Trophoblast cell (in vitro differentiated cells and primary cell): ENCODE measurements around the gene LRCH1.
A peak's percentile ranks its signal among the peaks of the same experiment; 100 is the strongest.

Source experiments
- DNase-seq, 2 donors: peaks; one replicate each; pipeline ENCODE4 v3.0.0-alpha.2; 2016
- H2AFZ ChIP-seq: 2 replicates; pipeline ENCODE4 v1.6.1; 2013; ENCODE audit warnings: low read length, moderate library complexity, mild to moderate bottlenecking; ENCODE audit not compliant: insufficient read depth, poor library complexity
- H2AK5ac ChIP-seq: 2 replicates; pipeline ENCODE4 v1.6.1; 2013; ENCODE audit warnings: mild to moderate bottlenecking, low read length
- H2BK120ac ChIP-seq: 2 replicates; pipeline ENCODE4 v1.6.1; 2013; ENCODE audit warnings: low read length, mild to moderate bottlenecking, moderate library complexity; ENCODE audit not compliant: insufficient read depth, poor library complexity
- H2BK12ac ChIP-seq: 2 replicates; pipeline ENCODE4 v1.6.1; 2013; ENCODE audit warnings: mild to moderate bottlenecking, low read length, moderate library complexity
- H2BK5ac ChIP-seq: 2 replicates; pipeline ENCODE4 v1.6.1; 2013; ENCODE audit warnings: low read length, low read depth, moderate library complexity, mild to moderate bottlenecking; ENCODE audit not compliant: poor library complexity
- H3K14ac ChIP-seq: 2 replicates; pipeline ENCODE4 v1.6.1; 2013; ENCODE audit warnings: mild to moderate bottlenecking, low read length
- H3K18ac ChIP-seq: 2 replicates; pipeline ENCODE4 v1.6.1; 2013; ENCODE audit warnings: mild to moderate bottlenecking, low read length
- H3K23ac ChIP-seq: 2 replicates; pipeline ENCODE4 v1.6.1; 2013; ENCODE audit warnings: low read length
- H3K27ac ChIP-seq: 2 replicates; pipeline ENCODE4 v1.5.1; 2013; ENCODE audit warnings: low read depth, mild to moderate bottlenecking, inconsistent platforms, low read length, moderate library complexity
- H3K27me3 ChIP-seq: 2 replicates; pipeline ENCODE4 v1.6.1; 2013; ENCODE audit warnings: inconsistent platforms, mild to moderate bottlenecking, low read length, moderate library complexity; ENCODE audit not compliant: insufficient read depth
- H3K36me3 ChIP-seq, 2 experiments: 1 replicate in 1 of 2; 2 replicates in 1 of 2; pipeline ENCODE4 v1.6.1; 2013; ENCODE audit warnings: low read length in 2 of 2, mild to moderate bottlenecking in 2 of 2, moderate library complexity in 1 of 2; ENCODE audit not compliant: insufficient read depth in 2 of 2, control insufficient read depth in 1 of 2
- H3K4ac ChIP-seq: 2 replicates; pipeline ENCODE4 v1.6.1; 2013; ENCODE audit warnings: low read depth, mild to moderate bottlenecking, low read length, moderate library complexity
- H3K4me1 ChIP-seq, 2 experiments: 1 replicate in 1 of 2; 2 replicates in 1 of 2; pipeline ENCODE4 v1.6.1; 2013; ENCODE audit warnings: low read length in 2 of 2, mild to moderate bottlenecking in 2 of 2, moderate library complexity in 1 of 2; ENCODE audit not compliant: insufficient read depth in 2 of 2, control insufficient read depth in 1 of 2
- H3K4me2 ChIP-seq: 2 replicates; pipeline ENCODE4 v1.6.1; 2013; ENCODE audit warnings: inconsistent platforms, mild to moderate bottlenecking, low read length, moderate library complexity
- H3K4me3 ChIP-seq: 2 replicates; pipeline ENCODE4 v1.5.1; 2013; ENCODE audit warnings: mild to moderate bottlenecking, low read depth, low read length, inconsistent platforms
- H3K79me1 ChIP-seq: one replicate; pipeline ENCODE4 v1.6.1; 2013; ENCODE audit warnings: low read length
- H3K79me2 ChIP-seq: 2 replicates; pipeline ENCODE4 v1.6.1; 2013; ENCODE audit warnings: low read length, mild to moderate bottlenecking; ENCODE audit not compliant: control insufficient read depth, insufficient read depth, poor library complexity
- H3K9ac ChIP-seq: 2 replicates; pipeline ENCODE4 v1.6.1; 2013; ENCODE audit warnings: mild to moderate bottlenecking, low read length
- H3K9me3 ChIP-seq: 2 replicates; pipeline ENCODE4 v1.6.1; 2013; ENCODE audit warnings: low read depth, mild to moderate bottlenecking, control low read depth, inconsistent platforms, low read length; ENCODE audit not compliant: insufficient read depth
- H4K12ac ChIP-seq: 2 replicates; pipeline ENCODE4 v1.6.1; 2013; ENCODE audit warnings: low read depth, mild to moderate bottlenecking, low read length, moderate library complexity
- H4K8ac ChIP-seq: 2 replicates; pipeline ENCODE4 v1.6.1; 2013; ENCODE audit warnings: low read depth, mild to moderate bottlenecking, low read length, moderate library complexity
- H4K91ac ChIP-seq: one replicate; pipeline ENCODE4 v1.6.1; 2013; ENCODE audit warnings: low read depth, mild to moderate bottlenecking, low read length, moderate library complexity
- WGBS: extraction: QIAGEN DNeasy Blood & Tissue Kit; methylation state at CpG from one replicate; pipeline ENCODE4 v1.1.7; 2013; ENCODE audit warnings: missing lambda C conversion rate; ENCODE audit not compliant: insufficient read length, insufficient coverage; ENCODE audit errors: extremely low coverage; 5-methylcytosine and 5-hydroxymethylcytosine counted together

Gene LRCH1

GRCh38 chr13:46796129-46796514, 243.2 kb downstream of the LRCH1 start:
- peak overlapping the region; percentile 99 for H2AFZ ChIP-seq
- H3K9me3 ChIP-seq, result no peaks in the 10 kb centered on the region
- H3K4ac ChIP-seq, result no peak overlapping the region
- no peak overlapping the region for H2BK5ac ChIP-seq
- no peak overlapping the region for H2AK5ac ChIP-seq
- H3K4me2 ChIP-seq, result peak overlapping the region; percentile 87
- H3K79me2 ChIP-seq, result peaks cover 7% of the 10 kb centered on the region
- no peak overlapping the region for H3K27ac ChIP-seq
- H4K12ac ChIP-seq, result no peak overlapping the region
- H4K8ac ChIP-seq, result peak overlapping the region; percentile 95
- no peaks in the 10 kb centered on the region for H3K36me3 ChIP-seq
- H3K9ac ChIP-seq, result peak overlapping the region; percentile 87
- peaks cover 0 to 7% of the 10 kb centered on the region in 2 experiments for H3K4me1 ChIP-seq
- no peaks in the 10 kb centered on the region for H3K27me3 ChIP-seq
- WGBS, result no CpG with 5 or more reads among the region's 5 CpGs
- no peak overlapping the region for H3K18ac ChIP-seq
- H3K4me3 ChIP-seq, result peak overlapping the region; percentile 93
- H3K79me1 ChIP-seq, result peaks cover 11% of the 10 kb centered on the region
- no peak overlapping the region for H2BK120ac ChIP-seq
- H4K91ac ChIP-seq, result no peak overlapping the region
- no peak for DNase-seq
- H3K23ac ChIP-seq, result no peak overlapping the region
- H3K14ac ChIP-seq, result no peak overlapping the region
- H2BK12ac ChIP-seq, result no peak overlapping the region

- H3K27me3 ChIP-seq, result no peaks in the 10 kb centered on the region
- H3K14ac ChIP-seq, result peak within 1 kb of the TSS; percentile 98
- H3K9ac ChIP-seq, result peak within 1 kb of the TSS; percentile 87
- H4K8ac ChIP-seq, result peak within 1 kb of the TSS; percentile 96
- peak; percentile 81 to 84 for DNase-seq
- peak within 1 kb of the TSS; percentile 39 for H2BK120ac ChIP-seq
- H4K12ac ChIP-seq, result peak within 1 kb of the TSS; percentile 89
- peak within 1 kb of the TSS; percentile 59 for H2BK12ac ChIP-seq
- H3K4me1 ChIP-seq, result peaks cover 0 to 7% of the 10 kb centered on the region in 2 experiments
- peak within 1 kb of the TSS; percentile 75 for H2BK5ac ChIP-seq
- WGBS, result no CpG with 5 or more reads among the region's 77 CpGs
- peak within 1 kb of the TSS; percentile 79 for H4K91ac ChIP-seq
- H3K36me3 ChIP-seq, result no peaks in the 10 kb centered on the region
- H2AK5ac ChIP-seq, result no peak within 1 kb of the TSS
- H3K23ac ChIP-seq, result no peak within 1 kb of the TSS
- H3K4ac ChIP-seq, result peak within 1 kb of the TSS; percentile 53
- peak within 1 kb of the TSS; percentile 93 for H3K4me3 ChIP-seq
- peak within 1 kb of the TSS; percentile 71 for H3K27ac ChIP-seq
- peaks cover 7% of the 10 kb centered on the region for H3K79me2 ChIP-seq
- peak within 1 kb of the TSS; percentile 87 for H3K4me2 ChIP-seq
- no peaks in the 10 kb centered on the region for H3K9me3 ChIP-seq
- H2AFZ ChIP-seq, result peak within 1 kb of the TSS; percentile 99
- H3K18ac ChIP-seq, result peak within 1 kb of the TSS; percentile 92
- peaks cover 11% of the 10 kb centered on the region for H3K79me1 ChIP-seq
These were observed 243.8 kb downstream of the LRCH1 start, which contains the start of gene ESD for GRCh38 chr13:46796515-46797474. ESD (minus strand) TSS chr13:46797161; CDS start chr13:46791413, 5,748 bp downstream.

- Histone ChIP-seq H3K79me2 (peaks cover 7% of the 10 kb centered on the region), H3K36me3 (no peaks in the 10 kb centered on the region), H2BK12ac (no peak overlapping the region), H3K23ac (no peak overlapping the region), H3K9me3 (no peaks in the 10 kb centered on the region), H3K9ac (no peak overlapping the region), H3K4me2 (peak overlapping the region; percentile 87), H3K27ac (no peak overlapping the region), H3K79me1 (peaks cover 11% of the 10 kb centered on the region), H2BK5ac (peak overlapping the region; percentile 2), H3K4me3 (no peak overlapping the region), H3K18ac (no peak overlapping the region), H4K91ac (peak overlapping the region; percentile 75), H4K8ac (peak overlapping the region; percentile 96), H4K12ac (peak overlapping the region; percentile 63), H3K4ac (no peak overlapping the region), H2BK120ac (no peak overlapping the region), H3K27me3 (no peaks in the 10 kb centered on the region), H2AK5ac (no peak overlapping the region), H3K4me1 (peaks cover 0 to 7% of the 10 kb centered on the region in 2 experiments), H3K14ac (peak overlapping the region; percentile 72), H2AFZ (peak overlapping the region; percentile 28)
- no CpG with 5 or more reads among the region's 9 CpGs for WGBS
- no peak for DNase-seq
These were observed 244.7 kb downstream of the LRCH1 start for GRCh38 chr13:46797501-46798237.

GRCh38 chr13:46799139-46799538, 246.2 kb downstream of the LRCH1 start:
- Histone ChIP-seq H4K8ac (no peak overlapping the region), H2AFZ (no peak overlapping the region), H3K27ac (no peak overlapping the region), H3K4me3 (no peak overlapping the region), H4K91ac (no peak overlapping the region), H4K12ac (no peak overlapping the region), H3K79me1 (peaks cover 11% of the 10 kb centered on the region), H3K27me3 (no peaks in the 10 kb centered on the region), H3K9ac (no peak overlapping the region), H2BK5ac (no peak overlapping the region), H3K4me2 (no peak overlapping the region), H2AK5ac (no peak overlapping the region), H3K4ac (no peak overlapping the region), H2BK12ac (no peak overlapping the region), H2BK120ac (no peak overlapping the region), H3K4me1 (peaks cover 0 to 7% of the 10 kb centered on the region in 2 experiments), H3K36me3 (no peaks in the 10 kb centered on the region), H3K14ac (no peak overlapping the region), H3K79me2 (peaks cover 7% of the 10 kb centered on the region), H3K23ac (no peak overlapping the region), H3K18ac (no peak overlapping the region), H3K9me3 (no peaks in the 10 kb centered on the region)
- WGBS, result no CpG with 5 or more reads among the region's 4 CpGs
- no peak for DNase-seq
